ENCODE results near the gene YY1AP1.
"Not testable (repeated sequence)": the region's sequence is repeated elsewhere in the genome, so short reads cannot be mapped to it uniquely, and the experiment has no call there.

DNA sequence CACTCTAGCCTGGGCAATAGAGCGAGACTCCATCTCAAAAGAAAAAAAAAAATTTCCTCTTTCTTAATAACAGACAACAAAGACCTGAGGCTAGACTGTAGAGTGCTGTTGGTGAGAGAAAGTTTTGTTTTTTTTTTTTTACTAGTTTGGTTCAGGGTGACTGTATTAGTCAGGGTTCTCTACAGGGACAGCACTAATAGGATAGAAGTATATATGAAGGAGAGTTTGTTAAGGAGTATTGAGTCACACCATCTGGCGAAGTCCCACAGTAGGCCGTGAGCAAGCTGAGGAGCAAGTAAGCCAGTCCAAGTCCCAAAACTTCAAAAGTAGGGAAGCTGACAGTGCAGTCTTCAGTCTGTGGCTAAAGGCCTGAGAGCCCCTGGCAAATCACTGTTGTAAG is 22.9 kb upstream of the YY1AP1 start:
- TF ChIP-seq EZH2 (IDR thresholded peaks at IDR 0.05; ENCODE audit: low read depth) = not testable (repeated sequence)
- TF ChIP-seq, protein P1, sequence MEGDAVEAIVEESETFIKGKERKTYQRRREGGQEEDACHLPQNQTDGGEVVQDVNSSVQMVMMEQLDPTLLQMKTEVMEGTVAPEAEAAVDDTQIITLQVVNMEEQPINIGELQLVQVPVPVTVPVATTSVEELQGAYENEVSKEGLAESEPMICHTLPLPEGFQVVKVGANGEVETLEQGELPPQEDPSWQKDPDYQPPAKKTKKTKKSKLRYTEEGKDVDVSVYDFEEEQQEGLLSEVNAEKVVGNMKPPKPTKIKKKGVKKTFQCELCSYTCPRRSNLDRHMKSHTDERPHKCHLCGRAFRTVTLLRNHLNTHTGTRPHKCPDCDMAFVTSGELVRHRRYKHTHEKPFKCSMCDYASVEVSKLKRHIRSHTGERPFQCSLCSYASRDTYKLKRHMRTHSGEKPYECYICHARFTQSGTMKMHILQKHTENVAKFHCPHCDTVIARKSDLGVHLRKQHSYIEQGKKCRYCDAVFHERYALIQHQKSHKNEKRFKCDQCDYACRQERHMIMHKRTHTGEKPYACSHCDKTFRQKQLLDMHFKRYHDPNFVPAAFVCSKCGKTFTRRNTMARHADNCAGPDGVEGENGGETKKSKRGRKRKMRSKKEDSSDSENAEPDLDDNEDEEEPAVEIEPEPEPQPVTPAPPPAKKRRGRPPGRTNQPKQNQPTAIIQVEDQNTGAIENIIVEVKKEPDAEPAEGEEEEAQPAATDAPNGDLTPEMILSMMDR (conservative IDR thresholded peaks at IDR 0.05) = not testable (repeated sequence)

Measured in PC-9 (cell line).